H1 (cell line): ENCODE results near the gene OR8B4. TPM values are rescaled to one million over a fixed set of nuclear protein-coding genes. Genes with fewer than 3 reads are reported as not detected.

Experiments used
- CTCF ChIA-PET: fragments of 300-600 bp; sonication (Branson Sonifier 250); formaldehyde crosslinking; loops from one replicate; lab custom pipeline; 2021; ENCODE audit not compliant: partially characterized antibody; lab: Charles Lee
- POLR2A ChIA-PET: fragments of 300-600 bp; sonication (Branson Sonifier 250); formaldehyde crosslinking; loops from one replicate; lab custom pipeline; 2021; ENCODE audit warnings: inconsistent platforms; ENCODE audit not compliant: partially characterized antibody; lab: Charles Lee
- DNase-seq, 2 experiments: peaks; one replicate each; pipeline versions ENCODE4 v3.0.0 to v3.0.0-alpha.2; 2010 to 2022; ENCODE audit warnings: low spot score in 2 of 2, low read depth in 1 of 2, mixed read lengths in 1 of 2
- FAIRE-seq: peaks from 2 replicates; lab custom pipeline; 2011; peaks lifted over from hg19 to GRCh38; lab: Jason Lieb, UNC
- H2AFZ ChIP-seq: 2 replicates; pipeline ENCODE4 v1.8.1; 2012; ENCODE audit warnings: low read length, inconsistent platforms
- H2AK5ac ChIP-seq: 2 replicates; pipeline ENCODE4 v1.6.1; 2013; ENCODE audit warnings: low read depth, low read length
- H2BK120ac ChIP-seq: replicated peaks from 2 replicates; pipeline ENCODE3; 2013; ENCODE audit warnings: low read depth, low read length, inconsistent platforms
- H2BK12ac ChIP-seq: 2 replicates; pipeline ENCODE4 v1.6.1; 2013; ENCODE audit warnings: low read depth, low read length
- H2BK15ac ChIP-seq: 2 replicates; pipeline ENCODE4 v1.6.1; 2013; ENCODE audit warnings: low read length
- H2BK20ac ChIP-seq: 2 replicates; pipeline ENCODE4 v1.6.1; 2013; ENCODE audit warnings: low read length
- H2BK5ac ChIP-seq: 2 replicates; pipeline ENCODE4 v1.6.1; 2013; ENCODE audit warnings: low read depth, low read length
- H3K14ac ChIP-seq: 2 replicates; pipeline ENCODE4 v1.6.1; 2013; ENCODE audit warnings: inconsistent platforms; ENCODE audit not compliant: insufficient read length
- H3K18ac ChIP-seq: 2 replicates; pipeline ENCODE4 v1.6.1; 2013; ENCODE audit warnings: low read length; ENCODE audit errors: extremely low read depth
- H3K23ac ChIP-seq: 2 replicates; pipeline ENCODE4 v1.6.1; 2013; ENCODE audit warnings: inconsistent platforms; ENCODE audit not compliant: insufficient read length
- H3K23me2 ChIP-seq: 2 replicates; pipeline ENCODE4 v1.6.1; 2013; ENCODE audit warnings: low read depth, low read length
- H3K27ac ChIP-seq: 2 replicates; pipeline ENCODE4 v1.6.1; 2011; ENCODE audit warnings: low read depth, low read length, inconsistent platforms
- H3K27me3 ChIP-seq, 4 experiments: replicated peaks in 1 of 4; 1 replicate in 1 of 4; 2 replicates in 3 of 4; pipeline versions ENCODE4 v1.6.1 to v1.8.1; 2011 to 2013; ENCODE audit warnings: low read length in 3 of 4, mild to moderate bottlenecking in 3 of 4, inconsistent platforms in 2 of 4, mixed read lengths in 2 of 4, moderate library complexity in 1 of 4; ENCODE audit not compliant: control insufficient read depth in 3 of 4, insufficient read depth in 3 of 4; ENCODE audit errors: extremely low read depth in 1 of 4
- H3K36me3 ChIP-seq, 4 experiments: 2 replicates each; pipeline versions ENCODE4 v1.6.1 to v1.8.1; 2011 to 2013; ENCODE audit warnings: mild to moderate bottlenecking in 4 of 4, low read length in 3 of 4, moderate library complexity in 2 of 4, control low read depth in 1 of 4, inconsistent platforms in 1 of 4; ENCODE audit not compliant: insufficient read depth in 4 of 4, control insufficient read depth in 2 of 4
- H3K4ac ChIP-seq: replicated peaks from 2 replicates; pipeline ENCODE3; 2013; ENCODE audit warnings: low read length, low read depth, mixed read lengths, inconsistent platforms; ENCODE audit not compliant: insufficient read length
- H3K4me1 ChIP-seq, 4 experiments: replicated peaks in 1 of 4; 1 replicate in 1 of 4; 2 replicates in 3 of 4; pipeline versions ENCODE4 v1.6.1 to v1.8.1; 2011 to 2013; ENCODE audit warnings: low read length in 3 of 4, inconsistent platforms in 2 of 4, mixed read lengths in 1 of 4; ENCODE audit not compliant: insufficient read depth in 4 of 4, control insufficient read depth in 3 of 4
- H3K4me2 ChIP-seq, 2 experiments: 2 replicates each; pipeline versions ENCODE4 v1.6.1 to v1.8.1; 2011 to 2013; ENCODE audit warnings: low read depth in 2 of 2, low read length in 2 of 2, control low read depth in 1 of 2, inconsistent platforms in 1 of 2, mild to moderate bottlenecking in 1 of 2; ENCODE audit not compliant: insufficient read depth in 1 of 2
- H3K4me3 ChIP-seq, 4 experiments: fragments of 200-600, 300-600 bp in 1 of 4; sonication (generic), shearing (Covaris generic), sonication (Bioruptor Twin) in 1 of 4; 2 replicates each; pipeline versions ENCODE4 v1.5.1 to v1.8.1; 2011 to 2016; ENCODE audit warnings: low read length in 4 of 4, low read depth in 3 of 4, control low read depth in 2 of 4, inconsistent platforms in 2 of 4, mild to moderate bottlenecking in 2 of 4, mixed read lengths in 1 of 4, moderate library complexity in 1 of 4; ENCODE audit not compliant: insufficient read depth in 2 of 4; ENCODE audit errors: extremely low read depth in 1 of 4
- H3K56ac ChIP-seq: replicated peaks from 2 replicates; pipeline ENCODE3; 2013; ENCODE audit warnings: low read depth, mild to moderate bottlenecking, mixed read lengths, low read length, inconsistent platforms; ENCODE audit not compliant: insufficient read length
- H3K79me1 ChIP-seq: 2 replicates; pipeline ENCODE4 v1.6.1; 2013; ENCODE audit warnings: low read depth, low read length, control low read depth
- H3K79me2 ChIP-seq, 2 experiments: 2 replicates each; pipeline versions ENCODE4 v1.6.1 to v1.8.1; 2012 to 2013; ENCODE audit warnings: low read length in 2 of 2, mild to moderate bottlenecking in 2 of 2, inconsistent platforms in 1 of 2; ENCODE audit not compliant: insufficient read depth in 2 of 2, control insufficient read depth in 1 of 2
- H3K9ac ChIP-seq, 4 experiments: replicated peaks in 1 of 4; 1 replicate in 1 of 4; 2 replicates in 3 of 4; pipeline versions ENCODE4 v1.6.1 to v1.8.1; 2011 to 2013; ENCODE audit warnings: low read depth in 3 of 4, low read length in 3 of 4, control low read depth in 2 of 4, mild to moderate bottlenecking in 2 of 4, moderate library complexity in 2 of 4, inconsistent platforms in 1 of 4; ENCODE audit errors: extremely low read depth in 1 of 4
- H3K9me3 ChIP-seq, 2 experiments: 2 replicates each; pipeline versions ENCODE4 v1.6.1 to v1.8.1; 2012 to 2013; ENCODE audit warnings: mild to moderate bottlenecking in 2 of 2, moderate library complexity in 2 of 2, control low read depth in 1 of 2, inconsistent platforms in 1 of 2, low read depth in 1 of 2, low read length in 1 of 2, mixed read lengths in 1 of 2; ENCODE audit not compliant: insufficient read depth in 2 of 2
- H4K20me1 ChIP-seq, 2 experiments: replicated peaks in 1 of 2; 2 replicates each; pipeline versions ENCODE3 to v1.8.1; 2011 to 2013; ENCODE audit warnings: inconsistent platforms in 2 of 2, low read length in 2 of 2, mild to moderate bottlenecking in 1 of 2; ENCODE audit not compliant: insufficient read depth in 2 of 2, control insufficient read depth in 1 of 2
- H4K5ac ChIP-seq: 2 replicates; pipeline ENCODE4 v1.6.1; 2013; ENCODE audit warnings: low read length, low read depth, mixed read lengths, inconsistent platforms; ENCODE audit not compliant: insufficient read length
- H4K8ac ChIP-seq: 2 replicates; pipeline ENCODE4 v1.8.0; 2013; ENCODE audit warnings: mild to moderate bottlenecking, moderate library complexity, low read length, inconsistent platforms; ENCODE audit not compliant: insufficient read depth; ENCODE audit errors: extremely low read depth
- H4K91ac ChIP-seq: replicated peaks from 2 replicates; pipeline ENCODE3; 2013; ENCODE audit warnings: low read length, mixed read lengths, inconsistent platforms; ENCODE audit not compliant: insufficient read length
- SP4 ChIP-seq: IDR thresholded peaks from 2 replicates; pipeline ENCODE4 v1.6.1; 2012; ENCODE audit warnings: low read length, inconsistent platforms
- WGBS, 2 experiments: shearing (Covaris generic) in 1 of 2; methylation state at CpG; one replicate each; pipeline versions ENCODE4 v1.1.6 to v1.1.7; 2013 to 2015; ENCODE audit warnings: low lambda C conversion rate in 2 of 2, mixed read lengths in 2 of 2, inconsistent platforms in 1 of 2, low coverage in 1 of 2, missing lambda C conversion rate in 1 of 2; ENCODE audit not compliant: insufficient replicate concordance in 2 of 2, insufficient coverage in 1 of 2, insufficient read length in 1 of 2; ENCODE audit errors: extremely low coverage in 1 of 2, missing lambda C conversion rate in 1 of 2; 5-methylcytosine and 5-hydroxymethylcytosine counted together
- polyA plus RNA-seq, 7 experiments: library from polyadenylated mRNA; depleted of rRNA in 3 of 7; stranded (reverse) in 5 of 7; unstranded in 2 of 7; fragments of >200 nt in 5 of 7; fragments of 200-250 nt in 2 of 7; gene quantifications; 1 replicate in 5 of 7; 2 replicates in 1 of 7; 4 replicates in 1 of 7; pipeline versions ENCODE4 v1.2.1 to v1.2.3, GENCODE V29; 2011 to 2013; ENCODE audit warnings: missing spikeins in 2 of 7, mixed read lengths in 2 of 7
- total RNA-seq: library from RNA; stranded (reverse); fragmentation: NEBNext Ultra II Directional; extraction: Animal tissue kit (Norgen Biotek cat#: 25700); gene quantifications from 2 replicates; pipeline ENCODE4 v1.2.1, GENCODE V29; 2021

The OR8B4 gene
- total and polyA plus RNA-seq, 2 of the 8 experiments (the other 6 are each of a cell fraction or from before 2014, with no cell fraction given) = not detected

- no peak overlapping the region for H3K23ac ChIP-seq
- H3K79me1 ChIP-seq = no peaks in the 10 kb centered on the region
- H3K27me3 ChIP-seq = peaks cover 0 to 2% (median 0%) of the 10 kb centered on the region in 4 experiments; a peak in 1 of 7 replicates
- POLR2A ChIA-PET = no interaction called here
- H4K8ac ChIP-seq = no peak overlapping the region
- H2AFZ ChIP-seq = no peak overlapping the region
- no peak overlapping the region for H3K9ac ChIP-seq
- FAIRE-seq (no peak), DNase-seq (no peak)
- no peak overlapping the region for H3K4me3 ChIP-seq
- no peak overlapping the region for H3K27ac ChIP-seq
- no peak overlapping the region for H2BK12ac ChIP-seq
- WGBS, 2 experiments = 98% methylated on average over 2 of the region's 2 CpGs; no CpG with 5 or more reads in 1 of the 2 experiments
- no peak overlapping the region for H4K5ac ChIP-seq
- peaks cover 4 to 8% of the 10 kb centered on the region in 2 experiments; a peak in 3 of 4 replicates for H3K9me3 ChIP-seq
- no peak overlapping the region for H3K4me2 ChIP-seq
- no peak overlapping the region for H2BK120ac ChIP-seq
- peaks cover 4% of the 10 kb centered on the region; the same call in 1 of the 2 replicates for H3K23me2 ChIP-seq
- no peak overlapping the region for H2BK15ac ChIP-seq
- no peak overlapping the region for H3K14ac ChIP-seq
- no peak overlapping the region for H3K56ac ChIP-seq
- no peak overlapping the region for H4K91ac ChIP-seq
- H2BK5ac ChIP-seq = no peak overlapping the region
- H3K79me2 ChIP-seq = no peaks in the 10 kb centered on the region
- H3K4ac ChIP-seq = no peak overlapping the region
- H3K36me3 ChIP-seq = no peaks in the 10 kb centered on the region
- no peaks in the 10 kb centered on the region for H3K4me1 ChIP-seq
- no peak overlapping the region for H3K18ac ChIP-seq
- TF ChIP-seq SP4 = no peak
- H2BK20ac ChIP-seq = no peak overlapping the region
- no peaks in the 10 kb centered on the region for H4K20me1 ChIP-seq
- CTCF ChIA-PET = interaction anchor here (1.5 to 2.8 kb wide), 3 partner anchors 10 to 27 kb away, joined by 6 to 24 read pairs (median 8); no protein-coding TSS in a partner anchor
- no peak overlapping the region for H2AK5ac ChIP-seq
These were observed 4.9 kb upstream of the OR8B4 start for GRCh38 chr11:124429599-124429998.
